Erythroblast (primary cell): ENCODE results near the gene LRRC14B.
"Not testable (repeated sequence)": the region's sequence is repeated elsewhere in the genome, so short reads cannot be mapped to it uniquely, and the experiment has no call there.

Experiments
- GATA1 ChIP-seq: IDR thresholded peaks from 2 replicates; pipeline ENCODE4 v1.6.1; 2011; ENCODE audit warnings: low read depth, mild to moderate bottlenecking, control low read depth, low read length, moderate library complexity
- POLR2A ChIP-seq: IDR thresholded peaks from 2 replicates; pipeline ENCODE4 v1.6.1; 2011; ENCODE audit warnings: mild to moderate bottlenecking, low read length

- TF ChIP-seq POLR2A, result peak; percentile 68
- not testable (repeated sequence) for TF ChIP-seq GATA1
These were observed 26.5 kb downstream of the LRRC14B start, which contains the start of the genes CCDC127 and SDHA for GRCh38 chr5:217494-218456.
